Progenitor cell of endocrine pancreas (in vitro differentiated cells): Measurements from ENCODE around the gene CNKSR2. TPM values are rescaled to one million over a fixed set of nuclear protein-coding genes. Genes with fewer than 3 reads are reported as not detected.

Experiments used
- DNase-seq: peaks from one replicate; pipeline ENCODE4 v3.0.0; 2021; ENCODE audit warnings: low spot score; ENCODE audit not compliant: unreplicated experiment
- H3K27ac Mint-ChIP-seq: 2 replicates; pipeline ENCODE4 v1.8.0; 2021; ENCODE audit warnings: mild to moderate bottlenecking, moderate library complexity, mixed read lengths
- H3K27me3 Mint-ChIP-seq: 2 replicates; pipeline ENCODE4 v1.8.0; 2021; ENCODE audit warnings: mixed read lengths
- H3K36me3 Mint-ChIP-seq: 2 replicates; pipeline ENCODE4 v1.8.0; 2022; ENCODE audit warnings: mixed read lengths; ENCODE audit not compliant: insufficient read depth
- H3K4me1 Mint-ChIP-seq: 2 replicates; pipeline ENCODE4 v1.8.0; 2021; ENCODE audit warnings: low read depth, mixed read lengths
- H3K4me3 Mint-ChIP-seq: 2 replicates; pipeline ENCODE4 v1.8.0; 2021; ENCODE audit warnings: low read depth, mild to moderate bottlenecking, moderate library complexity, mixed read lengths
- H3K9me3 Mint-ChIP-seq: 2 replicates; pipeline ENCODE4 v1.8.0; 2021; ENCODE audit warnings: low read depth, mixed read lengths
- CTCF ChIP-seq: fragments of 200-600 bp; sonication (generic); IDR thresholded peaks from one replicate; pipeline ENCODE4 v1.5.0; 2021; ENCODE audit warnings: antibody characterized with exemption, mild to moderate bottlenecking; ENCODE audit not compliant: unreplicated experiment
- total RNA-seq: library from RNA; stranded (reverse); gene quantifications from 2 replicates; pipeline ENCODE4 v1.2.1, GENCODE V29; 2021

CNKSR2 gene
- total RNA-seq, 1 donor from 2014 or later, result 28.0 TPM

GRCh38 chrX:21581479-21581878, 207.3 kb downstream of the CNKSR2 start:
- Mint-ChIP-seq H3K4me1 (no peaks in the 10 kb centered on the region), H3K27ac (no peak overlapping the region)
- TF ChIP-seq CTCF, result no peak

GRCh38 chrX:21586001-21586400, 211.8 kb downstream of the CNKSR2 start:
- DNase-seq, result no peak
- H3K4me3 Mint-ChIP-seq, result no peak overlapping the region
- H3K27me3 Mint-ChIP-seq, result no peaks in the 10 kb centered on the region
- TF ChIP-seq CTCF, result no peak
- H3K27ac Mint-ChIP-seq, result no peak overlapping the region
- peaks cover 14% of the 10 kb centered on the region for H3K9me3 Mint-ChIP-seq
- no peaks in the 10 kb centered on the region for H3K4me1 Mint-ChIP-seq
- peaks cover 21% of the 10 kb centered on the region for H3K36me3 Mint-ChIP-seq

More at GRCh38 chrX:21581479-21581878, 207.3 kb downstream of the CNKSR2 start:
- Mint-ChIP-seq H3K4me3 (no peak overlapping the region), H3K36me3 (peaks cover 14% of the 10 kb centered on the region), H3K9me3 (peaks cover 7% of the 10 kb centered on the region), H3K27me3 (no peaks in the 10 kb centered on the region)
- DNase-seq, result no peak

GRCh38 chrX:21590012-21590776, 216.0 kb downstream of the CNKSR2 start:
- no peak for DNase-seq
- H3K27ac Mint-ChIP-seq, result no peak overlapping the region
- peaks cover 18% of the 10 kb centered on the region for H3K36me3 Mint-ChIP-seq
- no peaks in the 10 kb centered on the region for H3K4me1 Mint-ChIP-seq
- no peak for TF ChIP-seq CTCF
- H3K4me3 Mint-ChIP-seq, result no peak overlapping the region
- no peaks in the 10 kb centered on the region for H3K27me3 Mint-ChIP-seq
- H3K9me3 Mint-ChIP-seq, result peaks cover 10% of the 10 kb centered on the region

- no peak for DNase-seq
- peaks cover 10% of the 10 kb centered on the region for H3K36me3 Mint-ChIP-seq
- TF ChIP-seq CTCF, result no peak
- no peak overlapping the region for H3K27ac Mint-ChIP-seq
- H3K4me1 Mint-ChIP-seq, result no peaks in the 10 kb centered on the region
- no peaks in the 10 kb centered on the region for H3K27me3 Mint-ChIP-seq
- H3K9me3 Mint-ChIP-seq, result no peaks in the 10 kb centered on the region
- H3K4me3 Mint-ChIP-seq, result no peak overlapping the region
These were observed 231.8 kb downstream of the CNKSR2 start for GRCh38 chrX:21606002-21606401.

GRCh38 chrX:21610168-21610567, 235.9 kb downstream of the CNKSR2 start:
- Mint-ChIP-seq H3K36me3 (peaks cover 10% of the 10 kb centered on the region), H3K27ac (no peak overlapping the region), H3K27me3 (no peaks in the 10 kb centered on the region), H3K4me1 (no peaks in the 10 kb centered on the region), H3K4me3 (no peak overlapping the region), H3K9me3 (no peaks in the 10 kb centered on the region)
- no peak for TF ChIP-seq CTCF
- no peak for DNase-seq
